ENCODE results near the gene AMPD1. TPM values are rescaled to one million over a fixed set of nuclear protein-coding genes. Genes with fewer than 3 reads are reported as not detected.

Gene AMPD1
- polyA plus RNA-seq, 1 of the 3 experiments (the other 2 are of a cell fraction), result not detected

- Histone ChIP-seq H3F3A (replicated peaks; ENCODE audit: insufficient read depth) (peaks cover 43% of the 10 kb centered on the region), H3K4me1 (ENCODE audit: control insufficient read depth in 1 of 2, insufficient read depth in 2 of 2, low read depth in 1 of 2, low read length in 1 of 2) (no peaks in the 10 kb centered on the region; a peak in 1 of 4 replicates), H3K79me2 (ENCODE audit: insufficient read depth) (no peaks in the 10 kb centered on the region), H2AFZ (ENCODE audit: low read depth) (no peak overlapping the region), H3K27ac (ENCODE audit: low read depth in 2 of 2, low read length in 1 of 2) (no peak overlapping the region), H3K36me3 (replicated peaks in 1 of 2; ENCODE audit: control insufficient read depth in 1 of 2, insufficient read depth in 2 of 2, low read length in 1 of 2) (peaks cover 18 to 28% of the 10 kb centered on the region in 2 experiments), H3K4me2 (no peak overlapping the region), H4K20me1 (ENCODE audit: insufficient read depth) (no peaks in the 10 kb centered on the region), H3K9me2 (no peaks in the 10 kb centered on the region), H3K9ac (no peak overlapping the region), H3K9me3 (no peaks in the 10 kb centered on the region), H3K27me3 (ENCODE audit: insufficient read depth) (no peaks in the 10 kb centered on the region; the same call in 1 of the 2 replicates), H3K4me3 (ENCODE audit: low read depth in 2 of 2, low read length in 1 of 2) (no peak overlapping the region)
- no peak for TF ChIP-seq YY1 (IDR thresholded peaks at IDR 0.05; ENCODE audit: low read depth)
- TF ChIP-seq RXRA (IDR thresholded peaks at IDR 0.05; ENCODE audit: borderline replicate concordance, low read depth), result no peak
- TF ChIP-seq REST (IDR thresholded peaks at IDR 0.05; ENCODE audit: low read depth, low read length), result no peak
- no peak for TF ChIP-seq SIN3A (IDR thresholded peaks at IDR 0.05; ENCODE audit: borderline replicate concordance, low read depth, low read length)
- TF ChIP-seq CHD2 (IDR thresholded peaks at IDR 0.05; ENCODE audit: low read length, partially characterized antibody), result no peak
- TF ChIP-seq NRF1 (IDR thresholded peaks at IDR 0.05; ENCODE audit: low read depth, low read length), result no peak
- TF ChIP-seq TAF1 (IDR thresholded peaks at IDR 0.05; ENCODE audit: borderline replicate concordance, low read depth, low read length), result no peak
- TF ChIP-seq MXI1 (IDR thresholded peaks at IDR 0.05; ENCODE audit: low read depth, low read length), result no peak
- TF ChIP-seq MAX (IDR thresholded peaks at IDR 0.05; ENCODE audit: low read depth), result no peak
- no peak for TF ChIP-seq SMC3 (IDR thresholded peaks at IDR 0.05; ENCODE audit: low read depth, low read length)
- TF ChIP-seq TEAD4 (IDR thresholded peaks at IDR 0.05; ENCODE audit: borderline replicate concordance, insufficient read depth), result no peak
- TF ChIP-seq MEF2A (IDR thresholded peaks at IDR 0.05; ENCODE audit: borderline replicate concordance, low read depth), result no peak
- no peak for TF ChIP-seq GATA2 (CRISPR knock-in tag; IDR thresholded peaks at IDR 0.05)
- no peak for TF ChIP-seq JUND (IDR thresholded peaks at IDR 0.05)
- TF ChIP-seq PBX3 (IDR thresholded peaks at IDR 0.05), result no peak
- no peak for TF ChIP-seq RFX5 (IDR thresholded peaks at IDR 0.05; ENCODE audit: low read length)
- TF ChIP-seq POLR2AphosphoS5 (IDR thresholded peaks at IDR 0.05; ENCODE audit: low read depth, low read length), result no peak
- no peak for TF ChIP-seq USF1 (IDR thresholded peaks at IDR 0.05; ENCODE audit: borderline replicate concordance, low read depth)
- TF ChIP-seq CTCF (IDR thresholded peaks at IDR 0.05), result no peak
- no peak for TF ChIP-seq GABPA (IDR thresholded peaks at IDR 0.05; ENCODE audit: low read depth)
- CTCF ChIA-PET, result no interaction called here
- POLR2A ChIA-PET, result no interaction called here
- 37% methylated on average over 2 of the region's 2 CpGs for whole genome bisulfite sequencing (ENCODE audit: low lambda C conversion rate)
- no peak for DNase-seq
These were observed 6.6 kb upstream of the AMPD1 start for GRCh38 chr1:114701931-114702330.
